GM18517 (cell line): ENCODE measurements around the gene TRIP6.

ENCODE experiments used
- ATAC-seq: cut with Tn5 transposase; IDR thresholded peaks from one replicate; pipeline ENCODE4 v1.9.1; 2021; ENCODE audit warnings: mild to moderate bottlenecking, moderate library complexity; ENCODE audit not compliant: unreplicated experiment

TRIP6 gene

DNA sequence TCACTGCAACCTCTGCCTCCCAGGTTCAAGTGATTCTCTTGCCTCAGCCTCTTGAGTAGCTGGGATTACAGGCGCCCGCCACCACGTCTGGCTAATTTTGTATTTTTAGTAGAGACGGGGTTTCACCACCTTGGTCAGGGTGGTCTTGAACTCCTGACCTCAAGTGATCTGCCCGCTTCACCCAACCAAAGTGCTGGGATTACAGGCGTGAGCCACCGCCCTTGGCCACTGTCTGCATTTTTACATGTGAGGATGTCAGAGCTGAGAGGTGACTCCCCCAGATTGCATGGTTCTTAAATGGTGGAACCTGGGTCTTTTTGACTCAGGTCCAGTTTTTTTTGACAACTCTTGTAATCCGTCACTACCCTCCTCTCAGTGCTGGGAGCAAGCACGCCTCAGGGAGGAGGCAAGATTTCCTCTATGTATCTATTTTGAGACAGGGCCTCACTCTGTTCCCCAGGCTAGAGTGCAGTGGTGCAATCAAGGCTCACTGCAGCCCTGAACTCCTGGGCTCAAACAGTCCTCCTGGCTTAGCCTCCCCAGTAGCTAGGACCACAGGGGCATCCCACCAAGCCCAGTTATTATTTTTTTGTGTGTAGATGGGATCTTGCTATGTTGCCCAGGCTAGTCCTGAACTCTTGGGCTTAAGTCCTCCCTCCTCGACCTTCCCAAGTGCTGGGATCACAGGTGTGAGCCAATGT is 6.6 kb downstream of the TRIP6 start:
- ATAC-seq = no peak

DNA sequence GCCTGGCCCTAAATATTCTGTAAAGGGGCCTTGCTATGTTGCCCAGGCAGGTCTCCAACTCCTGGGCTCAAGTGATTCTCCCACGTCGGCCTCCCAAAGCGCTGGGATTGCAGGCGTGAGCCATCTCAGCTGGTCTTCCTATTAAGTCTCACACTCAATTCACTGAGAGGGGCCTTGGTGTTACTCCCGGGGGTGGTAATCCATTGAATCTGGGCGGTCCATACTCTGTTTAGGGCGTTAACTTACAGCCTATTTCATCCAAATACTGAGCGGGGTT is 7.1 kb downstream of the TRIP6 start:
- ATAC-seq = no peak

DNA sequence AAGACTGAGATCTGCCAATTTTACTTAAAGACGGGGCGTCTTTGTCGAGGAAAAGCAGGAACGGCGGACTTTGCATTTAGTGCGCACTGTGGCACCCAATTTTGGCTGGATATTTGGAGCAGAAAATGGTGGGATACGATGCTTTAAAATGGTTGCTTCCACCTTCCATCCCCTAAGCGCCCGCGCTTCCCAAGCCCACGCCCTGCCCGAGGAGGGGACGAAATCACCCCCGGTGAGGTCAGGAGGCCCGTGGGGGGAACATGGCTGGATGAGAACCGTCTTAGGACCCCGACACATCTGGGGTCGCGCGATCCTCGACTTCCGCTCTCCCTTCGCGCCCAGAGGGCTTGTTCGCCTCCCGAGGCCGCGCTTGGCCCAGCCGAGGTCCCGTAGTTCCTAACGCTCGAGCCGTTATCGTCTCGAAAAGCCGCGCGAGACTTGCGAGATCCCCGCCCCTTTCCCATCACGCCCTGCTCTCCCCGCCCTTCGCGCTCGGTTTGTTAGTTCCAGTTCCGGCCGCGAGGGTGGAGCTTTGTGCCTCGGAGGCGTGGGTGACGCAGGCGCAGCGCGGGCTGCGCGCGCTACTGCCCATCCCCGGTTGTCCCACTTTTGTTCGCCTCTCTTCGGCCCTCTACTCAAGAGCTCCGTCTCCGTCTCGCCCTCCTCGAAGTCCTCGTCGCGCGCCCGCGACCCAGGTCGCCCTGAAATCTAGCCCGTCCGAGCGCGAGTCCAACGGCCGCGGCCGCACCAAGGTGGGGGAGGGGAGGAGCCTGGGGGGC is 7.6 kb downstream of the TRIP6 start, which contains the start of gene SRRT:
TSS of gene SRRT (plus strand) at position 527 of the 779 bp plus-strand sequence. CDS start 488 bp downstream, outside the sequence.
- ATAC-seq = peak; percentile 70

GRCh38 chr7:100875356-100875751 is 8.2 kb downstream of the TRIP6 start:
- ATAC-seq = no peak

DNA sequence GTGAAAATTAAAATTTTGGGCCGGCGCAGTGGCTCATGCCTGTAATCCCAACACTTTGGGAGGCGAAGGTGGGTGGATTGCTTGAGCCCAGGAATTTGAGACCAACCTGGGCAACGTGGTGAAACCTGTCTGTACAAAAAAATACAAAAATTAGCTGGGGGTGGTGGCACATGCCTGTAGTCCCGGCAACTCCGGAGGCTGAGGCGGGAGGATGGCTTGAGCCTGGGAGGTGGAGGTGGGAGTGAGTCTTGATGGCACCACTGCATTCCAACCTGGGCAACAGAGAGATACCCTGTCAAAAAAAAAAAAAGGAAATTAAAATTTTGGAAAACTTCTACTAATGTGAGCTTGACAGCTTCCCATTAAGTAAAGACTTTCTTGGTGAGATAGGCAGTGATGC is 10.8 kb downstream of the TRIP6 start:
- ATAC-seq = no peak

GRCh38 chr7:100878685-100879084 is 11.5 kb downstream of the TRIP6 start:
- ATAC-seq = no peak

- no peak for ATAC-seq
Observed at GRCh38 chr7:100879685-100880261, 12.6 kb downstream of the TRIP6 start.

- ATAC-seq = no peak
Observed at GRCh38 chr7:100880645-100881044, 13.5 kb downstream of the TRIP6 start.

GRCh38 chr7:100881136-100881535 is 13.9 kb downstream of the TRIP6 start:
- no peak for ATAC-seq

DNA sequence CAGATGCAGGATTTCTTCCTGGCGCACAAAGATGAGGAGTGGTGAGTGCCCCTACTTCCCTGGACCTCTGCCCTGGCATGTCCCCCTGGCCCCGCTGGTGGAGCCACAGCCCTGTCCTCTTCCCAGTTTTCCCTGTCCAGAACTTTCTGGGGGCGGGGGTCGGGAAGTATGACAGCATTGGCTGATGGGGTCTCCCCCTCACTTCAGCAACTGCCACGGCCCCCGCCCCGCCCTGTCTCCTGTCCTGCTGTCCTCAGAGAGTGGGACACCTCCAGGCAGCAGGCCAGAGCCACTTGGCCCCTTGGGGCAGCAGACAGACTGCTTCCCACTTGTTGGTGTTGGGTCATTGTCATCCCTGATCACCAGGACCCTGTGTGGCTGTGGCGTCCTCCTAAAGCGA is 15.0 kb downstream of the TRIP6 start:
- ATAC-seq = no peak

GRCh38 chr7:100882785-100883526 is 15.8 kb downstream of the TRIP6 start:
- ATAC-seq = no peak

GRCh38 chr7:100884736-100885439 is 17.7 kb downstream of the TRIP6 start:
- ATAC-seq = no peak

DNA sequence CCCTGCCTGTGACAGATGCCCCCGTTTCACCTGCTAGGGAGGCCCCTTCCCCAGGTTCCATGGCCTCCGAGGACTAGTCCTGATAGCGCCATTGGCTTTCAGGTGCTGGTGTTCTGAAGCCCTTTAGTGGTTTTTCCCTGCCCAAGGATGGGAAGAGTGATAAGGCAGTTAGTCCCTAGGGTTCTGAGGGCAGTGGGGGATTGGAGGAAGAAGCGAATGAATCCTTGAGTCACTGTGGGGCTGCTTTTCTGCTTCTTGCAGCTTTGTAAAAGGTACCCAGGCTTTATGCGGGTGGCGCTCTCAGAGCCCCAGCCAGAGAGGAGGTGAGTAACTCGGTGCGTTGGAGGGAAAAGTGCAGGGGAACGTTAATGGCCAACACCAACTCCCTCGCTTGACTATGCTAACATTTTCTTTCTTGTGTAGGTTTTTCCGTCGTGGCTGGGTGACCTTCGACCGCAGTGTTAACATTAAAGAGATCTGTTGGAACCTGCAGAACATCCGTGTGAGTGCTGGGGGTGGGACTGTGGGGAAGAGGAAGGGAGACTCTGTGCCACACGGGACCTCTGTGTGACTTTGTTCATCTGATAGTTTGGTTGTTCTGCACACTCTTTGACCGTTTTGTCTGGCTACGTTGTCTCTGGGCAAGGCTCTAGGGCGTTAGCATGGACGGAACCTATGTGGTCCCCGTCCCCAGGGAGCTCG is 18.4 kb downstream of the TRIP6 start:
- no peak for ATAC-seq

DNA sequence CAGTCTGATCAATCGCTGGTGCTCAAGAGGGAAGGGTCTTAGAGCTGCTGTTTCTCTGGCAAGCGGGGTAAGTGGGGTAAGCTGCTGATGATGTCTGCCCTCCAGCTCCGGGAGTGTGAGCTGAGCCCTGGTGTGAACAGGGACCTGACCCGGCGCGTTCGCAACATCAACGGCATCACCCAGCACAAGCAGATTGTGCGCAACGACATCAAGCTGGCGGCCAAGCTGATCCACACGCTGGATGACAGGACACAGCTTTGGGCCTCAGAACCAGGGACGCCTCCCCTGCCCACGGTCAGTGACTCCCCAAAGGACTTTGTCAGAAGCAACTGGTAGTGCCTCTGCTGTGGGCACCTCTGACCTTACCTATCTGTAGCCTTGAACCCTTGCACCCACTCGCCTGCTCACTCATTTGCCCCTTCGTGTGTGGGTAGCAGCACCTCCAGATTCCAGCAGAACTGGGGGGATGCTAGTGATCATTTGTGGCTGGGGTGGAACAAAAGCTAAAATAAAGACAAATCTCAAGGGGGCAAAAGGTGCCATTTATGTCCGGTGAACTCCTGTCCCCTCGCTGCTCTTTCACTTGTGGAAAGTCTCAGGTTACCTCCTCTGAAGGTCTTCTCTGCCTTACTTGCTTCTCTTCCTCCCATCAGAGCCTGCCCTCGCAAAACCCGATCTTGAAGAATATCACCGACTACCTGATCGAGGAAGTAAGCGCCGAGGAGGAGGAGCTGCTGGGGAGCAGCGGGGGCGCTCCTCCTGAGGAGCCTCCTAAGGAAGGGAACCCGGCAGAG is 19.2 kb downstream of the TRIP6 start:
- ATAC-seq = no peak

GRCh38 chr7:100886936-100887515 is 19.8 kb downstream of the TRIP6 start:
- ATAC-seq = no peak

GRCh38 chr7:100887516-100888290 is 20.5 kb downstream of the TRIP6 start:
- ATAC-seq = peak; percentile 55

GRCh38 chr7:100888291-100888987 is 21.3 kb downstream of the TRIP6 start:
- ATAC-seq = no peak
